ENCODE data around the gene MEPCE.

MEPCE gene

GRCh38 chr7:100475549-100475948 is 45.9 kb downstream of the MEPCE start:
- Histone ChIP-seq H3K27me3 (ENCODE audit: control insufficient read depth in 1 of 2, insufficient read depth in 2 of 2, low read length in 2 of 2) (no peaks in the 10 kb centered on the region), H3K9ac (ENCODE audit: low read length in 2 of 2) (peak overlapping the region; percentile 62 to 93), H3K4me3 (ENCODE audit: low read length in 2 of 2) (peak overlapping the region; percentile 65 to 90), H3K4me1 (ENCODE audit: control insufficient read depth, insufficient read depth, low read length) (peaks cover 44% of the 10 kb centered on the region), H3K27ac (ENCODE audit: low read length) (peak overlapping the region; percentile 91), H3K9me3 (ENCODE audit: control insufficient read depth in 2 of 2, low read length in 2 of 2) (no peaks in the 10 kb centered on the region), H3K36me3 (ENCODE audit: control insufficient read depth in 2 of 2, insufficient read depth in 2 of 2, low read length in 2 of 2) (peaks cover 11 to 14% of the 10 kb centered on the region in 2 donors)

GRCh38 chr7:100476101-100476780 is 46.6 kb downstream of the MEPCE start:
- Histone ChIP-seq H3K36me3 (ENCODE audit: control insufficient read depth in 2 of 2, insufficient read depth in 2 of 2, low read length in 2 of 2) (peaks cover 11 to 14% of the 10 kb centered on the region in 2 donors), H3K9me3 (ENCODE audit: control insufficient read depth in 2 of 2, low read length in 2 of 2) (no peaks in the 10 kb centered on the region), H3K9ac (ENCODE audit: low read length in 2 of 2) (peak overlapping the region; percentile 62 to 93), H3K27ac (ENCODE audit: low read length) (peak overlapping the region; percentile 91), H3K4me1 (ENCODE audit: control insufficient read depth, insufficient read depth, low read length) (peaks cover 44% of the 10 kb centered on the region), H3K4me3 (ENCODE audit: low read length in 2 of 2) (peak overlapping the region; percentile 65 to 90), H3K27me3 (ENCODE audit: control insufficient read depth in 1 of 2, insufficient read depth in 2 of 2, low read length in 2 of 2) (no peaks in the 10 kb centered on the region)

GRCh38 chr7:100476903-100477870 is 47.6 kb downstream of the MEPCE start:
- Histone ChIP-seq H3K36me3 (ENCODE audit: control insufficient read depth in 2 of 2, insufficient read depth in 2 of 2, low read length in 2 of 2) (peaks cover 9 to 11% of the 10 kb centered on the region in 2 donors), H3K27ac (ENCODE audit: low read length) (peak overlapping the region; percentile 91), H3K4me3 (ENCODE audit: low read length in 2 of 2) (peak overlapping the region; percentile 65 to 90), H3K9me3 (ENCODE audit: control insufficient read depth in 2 of 2, low read length in 2 of 2) (no peaks in the 10 kb centered on the region), H3K27me3 (ENCODE audit: control insufficient read depth in 1 of 2, insufficient read depth in 2 of 2, low read length in 2 of 2) (no peaks in the 10 kb centered on the region), H3K4me1 (ENCODE audit: control insufficient read depth, insufficient read depth, low read length) (peaks cover 40% of the 10 kb centered on the region), H3K9ac (ENCODE audit: low read length in 2 of 2) (peak overlapping the region; percentile 62 to 93)

DNA sequence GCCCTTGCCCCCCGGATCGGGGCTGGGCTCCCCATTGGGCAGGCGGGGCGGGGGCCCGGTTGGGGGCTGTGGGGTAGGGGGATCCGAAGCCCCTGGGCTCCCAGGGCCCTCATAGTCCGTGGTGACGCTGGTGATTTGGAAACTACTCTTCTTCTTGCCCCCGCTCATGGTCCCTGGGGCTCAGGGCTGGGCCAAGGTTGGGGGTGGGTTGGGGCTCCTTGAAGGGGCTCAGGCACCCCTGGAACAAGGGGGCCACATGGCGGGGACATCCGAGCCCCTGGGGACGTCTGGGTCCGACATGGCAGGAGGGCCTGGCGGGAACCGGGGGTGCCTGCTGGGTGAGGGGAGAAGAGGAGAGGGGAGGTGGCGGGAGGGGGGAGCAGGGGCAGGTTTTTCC is 48.2 kb downstream of the MEPCE start:
- H3K27ac ChIP-seq (ENCODE audit: low read length): peak overlapping the region; percentile 91
- peaks cover 9% of the 10 kb centered on the region in 2 donors for H3K36me3 ChIP-seq (ENCODE audit: control insufficient read depth in 2 of 2, insufficient read depth in 2 of 2, low read length in 2 of 2)
- H3K4me3 ChIP-seq (ENCODE audit: low read length in 2 of 2): peak overlapping the region; percentile 65 to 90
- H3K9ac ChIP-seq (ENCODE audit: low read length in 2 of 2): peak overlapping the region; percentile 62 to 93
- no peaks in the 10 kb centered on the region for H3K9me3 ChIP-seq (ENCODE audit: control insufficient read depth in 2 of 2, low read length in 2 of 2)
- H3K4me1 ChIP-seq (ENCODE audit: control insufficient read depth, insufficient read depth, low read length): peaks cover 44% of the 10 kb centered on the region
- no peaks in the 10 kb centered on the region for H3K27me3 ChIP-seq (ENCODE audit: control insufficient read depth in 1 of 2, insufficient read depth in 2 of 2, low read length in 2 of 2)

- H3K9ac ChIP-seq (ENCODE audit: low read length in 2 of 2): peak within 1 kb of the TSS; percentile 92 to 93
- H3K4me3 ChIP-seq (ENCODE audit: low read length in 2 of 2): peak within 1 kb of the TSS; percentile 65 to 90
- H3K27me3 ChIP-seq (ENCODE audit: control insufficient read depth in 1 of 2, insufficient read depth in 2 of 2, low read length in 2 of 2): no peaks in the 10 kb centered on the region
- no peaks in the 10 kb centered on the region for H3K9me3 ChIP-seq (ENCODE audit: control insufficient read depth in 2 of 2, low read length in 2 of 2)
- H3K36me3 ChIP-seq (ENCODE audit: control insufficient read depth in 2 of 2, insufficient read depth in 2 of 2, low read length in 2 of 2): peaks cover 2 to 5% of the 10 kb centered on the region in 2 donors
- peak within 1 kb of the TSS; percentile 91 for H3K27ac ChIP-seq (ENCODE audit: low read length)
- peaks cover 47% of the 10 kb centered on the region for H3K4me1 ChIP-seq (ENCODE audit: control insufficient read depth, insufficient read depth, low read length)
These were observed 49.5 kb downstream of the MEPCE start, which contains the start of gene TSC22D4 for GRCh38 chr7:100478958-100479660. TSC22D4 (minus strand) TSS chr7:100479214; CDS start chr7:100478038, 1,176 bp downstream.

- no peaks in the 10 kb centered on the region for H3K36me3 ChIP-seq (ENCODE audit: control insufficient read depth in 2 of 2, insufficient read depth in 2 of 2, low read length in 2 of 2)
- H3K9me3 ChIP-seq (ENCODE audit: control insufficient read depth in 2 of 2, low read length in 2 of 2): no peaks in the 10 kb centered on the region
- no peak overlapping the region for H3K4me3 ChIP-seq (ENCODE audit: low read length in 2 of 2)
- no peak overlapping the region for H3K9ac ChIP-seq (ENCODE audit: low read length in 2 of 2)
- no peaks in the 10 kb centered on the region for H3K27me3 ChIP-seq (ENCODE audit: control insufficient read depth in 1 of 2, insufficient read depth in 2 of 2, low read length in 2 of 2)
- peaks cover 31% of the 10 kb centered on the region for H3K4me1 ChIP-seq (ENCODE audit: control insufficient read depth, insufficient read depth, low read length)
- no peak overlapping the region for H3K27ac ChIP-seq (ENCODE audit: low read length)
These were observed 51.8 kb downstream of the MEPCE start for GRCh38 chr7:100481466-100481865.

- no peak overlapping the region for H3K27ac ChIP-seq (ENCODE audit: low read length)
- peak overlapping the region in 1 of 2 donors; percentile 58 for H3K9ac ChIP-seq (ENCODE audit: low read length in 2 of 2)
- H3K27me3 ChIP-seq (ENCODE audit: control insufficient read depth in 1 of 2, insufficient read depth in 2 of 2, low read length in 2 of 2): no peaks in the 10 kb centered on the region
- peaks cover 19% of the 10 kb centered on the region for H3K4me1 ChIP-seq (ENCODE audit: control insufficient read depth, insufficient read depth, low read length)
- H3K9me3 ChIP-seq (ENCODE audit: control insufficient read depth in 2 of 2, low read length in 2 of 2): no peaks in the 10 kb centered on the region
- peak overlapping the region; percentile 53 to 69 for H3K4me3 ChIP-seq (ENCODE audit: low read length in 2 of 2)
- no peaks in the 10 kb centered on the region for H3K36me3 ChIP-seq (ENCODE audit: control insufficient read depth in 2 of 2, insufficient read depth in 2 of 2, low read length in 2 of 2)
These were observed 53.1 kb downstream of the MEPCE start for GRCh38 chr7:100482728-100483089.

DNA sequence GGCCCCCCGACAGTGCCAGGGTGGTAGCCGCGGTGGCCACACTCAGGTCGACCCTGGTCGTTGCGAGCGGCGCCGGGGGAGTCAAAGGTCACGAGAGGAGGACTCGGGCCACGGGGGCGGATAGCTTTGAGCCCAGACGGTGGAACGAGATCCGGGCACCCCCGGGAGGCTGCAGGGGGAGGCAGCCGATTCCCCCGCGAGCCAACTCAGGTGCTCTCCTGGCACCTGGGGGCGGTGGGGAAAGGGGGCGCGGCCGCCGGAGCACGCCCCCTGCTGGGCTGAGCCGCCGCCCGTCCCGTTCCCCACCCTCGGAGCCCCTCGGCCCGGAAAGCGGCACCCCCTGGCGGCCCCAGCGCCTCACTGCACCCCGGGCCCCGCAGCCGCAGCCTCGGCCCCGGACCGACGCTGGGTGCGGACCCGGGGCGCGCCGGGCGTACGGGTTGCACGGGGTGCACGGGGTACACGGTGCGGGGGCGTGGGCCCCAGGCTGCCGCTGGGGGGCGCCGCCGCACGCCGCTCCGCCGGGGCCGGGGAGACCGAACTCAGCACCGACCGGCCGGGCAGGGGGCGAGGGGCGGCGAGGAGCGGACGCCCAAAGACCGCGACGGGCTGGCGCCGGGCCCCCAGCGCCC is 53.6 kb downstream of the MEPCE start:
- H3K27ac ChIP-seq (ENCODE audit: low read length): no peak overlapping the region

More for the DNA sequence above, 53.6 kb downstream of the MEPCE start:
- no peaks in the 10 kb centered on the region for H3K27me3 ChIP-seq (ENCODE audit: control insufficient read depth in 1 of 2, insufficient read depth in 2 of 2, low read length in 2 of 2)
- H3K9me3 ChIP-seq (ENCODE audit: control insufficient read depth in 2 of 2, low read length in 2 of 2): no peaks in the 10 kb centered on the region
- H3K4me3 ChIP-seq (ENCODE audit: low read length in 2 of 2): peak overlapping the region; percentile 53 to 69
- H3K4me1 ChIP-seq (ENCODE audit: control insufficient read depth, insufficient read depth, low read length): peaks cover 17% of the 10 kb centered on the region
- H3K9ac ChIP-seq (ENCODE audit: low read length in 2 of 2): no peak overlapping the region
- no peaks in the 10 kb centered on the region for H3K36me3 ChIP-seq (ENCODE audit: control insufficient read depth in 2 of 2, insufficient read depth in 2 of 2, low read length in 2 of 2)
